ENCODE measurements around the gene MRPS18C. TPM values are rescaled to one million over a fixed set of nuclear protein-coding genes. Genes with fewer than 3 reads are reported as not detected.

Gene MRPS18C
- 41.4 to 56.8 TPM (median 43.1 TPM) in 5 replicates for total RNA-seq (2022; extraction: Qiagen RNA extraction)

DNA sequence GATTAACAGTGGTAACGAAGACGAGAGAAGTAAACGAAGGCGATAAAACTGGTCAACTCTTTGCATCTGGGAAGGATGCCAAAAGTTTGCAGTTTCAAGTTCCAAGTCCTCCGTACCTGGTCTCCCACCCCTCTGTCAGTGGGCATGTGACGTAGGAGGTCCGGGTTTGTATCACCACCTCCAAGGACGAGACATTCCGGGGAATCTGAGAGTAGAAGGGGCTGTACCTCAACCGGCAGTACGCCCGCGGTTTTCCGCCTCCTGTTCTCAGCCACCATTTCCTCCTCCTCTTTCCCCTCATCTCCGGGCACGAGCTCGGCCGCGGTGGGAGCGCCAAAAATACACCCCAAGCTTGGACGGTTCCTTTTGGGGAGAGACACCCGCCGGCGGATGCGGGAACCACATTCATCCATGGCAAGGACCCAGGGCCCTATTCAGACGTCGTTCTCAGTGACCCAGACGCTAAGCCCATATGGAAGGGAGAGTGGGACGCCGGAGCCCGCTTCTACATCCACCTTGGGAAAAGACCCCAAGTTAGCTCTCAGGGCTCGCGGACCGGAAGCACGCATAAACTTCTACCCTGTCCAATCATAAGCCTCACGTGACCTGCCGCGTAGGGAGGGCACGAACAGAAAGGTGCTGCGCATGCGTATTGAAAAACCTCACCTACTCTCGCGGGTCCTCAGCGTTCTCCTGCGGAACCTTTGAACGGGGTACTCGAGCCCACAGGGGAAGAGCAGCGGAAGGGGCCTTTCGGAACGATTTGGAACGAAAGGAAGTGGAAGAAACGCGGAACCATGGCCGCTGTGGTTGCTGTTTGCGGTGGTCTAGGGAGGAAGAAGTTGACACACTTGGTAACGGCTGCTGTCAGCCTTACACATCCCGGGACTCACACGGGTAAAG lies at the start of gene MRPS18C, which contains the start of gene HELQ:
MRPS18C (plus strand) TSS at position 778 of the 903 bp plus-strand sequence; CDS start at position 798, 20 bp downstream.
HELQ (minus strand) TSS at position 543 of the 903 bp plus-strand sequence; CDS start at position 413, 130 bp downstream.

DNA sequence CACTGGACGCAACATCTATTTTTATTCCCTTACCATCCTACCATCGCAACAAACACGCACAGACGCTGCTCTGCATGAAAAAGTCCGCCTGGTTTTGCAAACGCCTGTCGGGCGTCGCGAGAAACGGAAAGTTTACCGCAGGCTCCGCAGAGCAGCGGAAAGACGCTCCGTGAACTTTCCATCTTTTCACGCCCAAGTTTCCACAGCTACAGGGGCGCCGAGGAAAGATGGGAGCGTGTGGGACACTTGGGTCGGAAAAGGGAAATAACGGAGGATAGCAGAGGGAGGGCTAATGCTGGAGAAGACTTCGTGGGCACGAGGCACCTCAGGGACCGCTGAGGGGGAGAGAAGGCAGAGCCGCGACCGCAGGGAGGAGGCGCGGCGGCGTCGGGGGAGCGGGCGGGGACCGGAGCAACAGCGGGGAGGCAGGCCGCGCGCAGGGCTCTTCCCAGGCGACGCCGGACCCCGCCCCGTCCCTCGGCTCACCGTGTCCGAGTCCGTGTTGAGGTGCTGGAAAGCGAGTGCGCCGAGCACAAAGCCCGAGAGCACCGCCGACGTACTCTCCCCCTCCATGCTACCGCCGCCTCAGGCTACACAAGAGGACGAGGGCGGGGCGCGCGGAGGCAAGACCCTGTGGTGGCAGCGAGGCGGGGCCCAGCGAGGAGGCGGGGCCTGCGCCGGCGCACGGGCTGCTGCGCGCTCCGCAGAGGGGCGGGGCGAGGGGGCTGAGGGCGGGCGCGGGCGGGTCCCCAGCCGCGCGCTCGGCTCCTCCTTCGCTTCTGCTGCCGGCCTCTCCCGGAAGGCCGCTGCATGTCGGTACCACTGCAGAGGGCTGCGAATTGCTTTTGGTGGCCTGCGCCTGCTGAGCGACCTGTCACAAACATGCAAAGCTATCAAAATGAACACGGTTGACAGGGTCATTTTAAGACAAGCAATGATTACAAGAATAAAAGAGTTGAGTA lies 28.9 kb downstream of the MRPS18C start, which contains the start of gene ABRAXAS1:
ABRAXAS1 (minus strand) TSS at position 601 of the 962 bp plus-strand sequence; CDS start at position 573, 28 bp downstream.

Other genes starting within 250 kb of the MRPS18C start
- gene COQ2, start 171.3 kb upstream of the MRPS18C start, total RNA-seq (2022; extraction: Qiagen RNA extraction) = 17.1 to 21.7 TPM (median 19.5 TPM) in 5 replicates
- gene HPSE, start 121.2 kb upstream of the MRPS18C start, total RNA-seq (2022; extraction: Qiagen RNA extraction) = 1.2 to 1.7 TPM (median 1.4 TPM) in 5 replicates
- 3.6 to 5.8 TPM (median 4.8 TPM) in 5 replicates for gene HELQ, start 235 bp upstream of the MRPS18C start, total RNA-seq (2022; extraction: Qiagen RNA extraction)
- gene ABRAXAS1, start 29.0 kb downstream of the MRPS18C start, total RNA-seq (2022; extraction: Qiagen RNA extraction) = 4.7 to 7.4 TPM (median 6.3 TPM) in 5 replicates
- gene GPAT3, start 80.0 kb downstream of the MRPS18C start, total RNA-seq (2022; extraction: Qiagen RNA extraction) = 28.7 to 37.0 TPM (median 33.5 TPM) in 5 replicates

All from A549 treated with Hydrocortisone at 1 μM for 4 hours (cell line).